Endothelial cell of umbilical vein (primary cell): ENCODE measurements around the gene UBASH3A. TPM values are rescaled to one million over a fixed set of nuclear protein-coding genes. Genes with fewer than 3 reads are reported as not detected.

ENCODE experiments used
- BruUV-seq: library from RNA; stranded (reverse); fragments of 400-500 nt; replicated peaks from 2 replicates; lab custom pipeline; 2021; lab: Mats Ljungman, UMichigan
- CTCF ChIA-PET: fragments of 300-600, 350-600 bp; sonication (Branson Sonifier 250); formaldehyde crosslinking; loops from one replicate; lab custom pipeline; 2021; ENCODE audit warnings: antibody characterized with exemption, inconsistent platforms; lab: Charles Lee
- POLR2A ChIA-PET: fragments of 300-600, 350-600 bp; sonication (Branson Sonifier 250); formaldehyde crosslinking; loops from one replicate; lab custom pipeline; 2021; ENCODE audit warnings: antibody characterized with exemption, inconsistent platforms; lab: Charles Lee
- DNase-seq: peaks from one replicate; pipeline ENCODE4 v3.0.0-alpha.2; 2011; ENCODE audit warnings: low read depth, low spot score
- FAIRE-seq: peaks from 2 replicates; lab custom pipeline; 2011; peaks lifted over from hg19 to GRCh38; lab: Jason Lieb, UNC
- H2AFZ ChIP-seq: 2 replicates; pipeline ENCODE4 v1.6.0; 2012; ENCODE audit warnings: low read depth, low read length, control low read depth, inconsistent platforms
- H3K27ac ChIP-seq: 2 replicates; pipeline ENCODE4 v1.5.1; 2011; ENCODE audit warnings: low read depth, mild to moderate bottlenecking, control low read depth, low read length, moderate library complexity; ENCODE audit not compliant: insufficient read depth
- H3K27me3 ChIP-seq, 2 experiments: 2 replicates each; pipeline versions ENCODE4 v1.6.0 to v1.6.1; 2011; ENCODE audit warnings: low read length in 2 of 2, mixed read lengths in 1 of 2; ENCODE audit not compliant: control insufficient read depth in 2 of 2, insufficient read depth in 2 of 2
- H3K36me3 ChIP-seq, 2 experiments: 2 replicates in 1 of 2; 3 replicates in 1 of 2; pipeline ENCODE4 v1.5.1; 2011; ENCODE audit warnings: low read length in 2 of 2, mild to moderate bottlenecking in 1 of 2, moderate library complexity in 1 of 2; ENCODE audit not compliant: control insufficient read depth in 2 of 2, insufficient read depth in 2 of 2; ENCODE audit errors: extremely low read depth in 1 of 2
- H3K4me1 ChIP-seq: 3 replicates; pipeline ENCODE4 v1.5.1; 2011; ENCODE audit warnings: mild to moderate bottlenecking, low read length; ENCODE audit not compliant: control insufficient read depth, insufficient read depth; ENCODE audit errors: extremely low read depth
- H3K4me2 ChIP-seq: 2 replicates; pipeline ENCODE4 v1.6.1; 2011; ENCODE audit warnings: low read length, control low read depth, mixed read lengths; ENCODE audit not compliant: insufficient read depth
- H3K4me3 ChIP-seq, 3 experiments: fragments of 200-600 bp in 1 of 3; sonication (generic), shearing (Covaris generic) in 1 of 3; replicated peaks in 1 of 3; 2 replicates each; pipeline ENCODE4 v1.5.1; 2011 to 2016; ENCODE audit warnings: control low read depth in 3 of 3, low read length in 3 of 3, mild to moderate bottlenecking in 2 of 3, inconsistent platforms in 1 of 3, low read depth in 1 of 3, moderate library complexity in 1 of 3; ENCODE audit not compliant: insufficient read depth in 1 of 3
- H3K79me2 ChIP-seq: 2 replicates; pipeline ENCODE4 v1.6.0; 2012; ENCODE audit warnings: low read length, inconsistent platforms; ENCODE audit not compliant: control insufficient read depth, insufficient read depth
- H3K9ac ChIP-seq: replicated peaks from 2 replicates; pipeline ENCODE3; 2011; ENCODE audit warnings: low read length, control low read depth; ENCODE audit not compliant: insufficient read depth; ENCODE audit errors: extremely low read depth
- H3K9me1 ChIP-seq: replicated peaks from 3 replicates; pipeline ENCODE4 v1.6.0; 2011; ENCODE audit warnings: mild to moderate bottlenecking, low read length; ENCODE audit not compliant: control insufficient read depth, insufficient read depth; ENCODE audit errors: extremely low read depth
- H3K9me3 ChIP-seq: replicated peaks from 2 replicates; pipeline ENCODE4 v1.5.1; 2012; ENCODE audit warnings: low read length, inconsistent platforms; ENCODE audit not compliant: control insufficient read depth, insufficient read depth
- H4K20me1 ChIP-seq: replicated peaks from 2 replicates; pipeline ENCODE3; 2011; ENCODE audit warnings: mild to moderate bottlenecking, low read length; ENCODE audit not compliant: control insufficient read depth, insufficient read depth; ENCODE audit errors: extremely low read depth
- EZH2 ChIP-seq: IDR thresholded peaks from 2 replicates; pipeline ENCODE4 v1.6.1; 2012; ENCODE audit warnings: borderline replicate concordance, low read depth, mild to moderate bottlenecking, moderate library complexity, low read length, inconsistent platforms; ENCODE audit not compliant: severe bottlenecking
- FOS ChIP-seq: IDR thresholded peaks from 2 replicates; pipeline ENCODE4 v1.6.1; 2011; ENCODE audit warnings: mild to moderate bottlenecking, low read length, moderate library complexity, borderline replicate concordance; ENCODE audit not compliant: insufficient read depth
- GATA2 ChIP-seq: IDR thresholded peaks from 2 replicates; pipeline ENCODE4 v1.7.0; 2011; ENCODE audit warnings: low read depth, mild to moderate bottlenecking, moderate library complexity, mixed read lengths, low read length; ENCODE audit not compliant: insufficient read length, insufficient read depth
- JUN ChIP-seq: IDR thresholded peaks from 2 replicates; pipeline ENCODE4 v1.6.1; 2011; ENCODE audit warnings: borderline replicate concordance, low read depth; ENCODE audit not compliant: insufficient read length, insufficient read depth
- MYC ChIP-seq: IDR thresholded peaks from one replicate; pipeline ENCODE4 v1.6.1; 2011; ENCODE audit warnings: mild to moderate bottlenecking, low read depth, low read length
- POLR2A ChIP-seq: IDR thresholded peaks from 2 replicates; pipeline ENCODE4 v1.6.1; 2012; ENCODE audit warnings: low read depth, mild to moderate bottlenecking, control low read depth, low read length
- POLR2AphosphoS5 ChIP-seq: IDR thresholded peaks from 2 replicates; pipeline ENCODE4 v1.6.1; 2012; ENCODE audit warnings: low read depth, mild to moderate bottlenecking, control low read depth, low read length, moderate library complexity; ENCODE audit not compliant: insufficient read depth
- dilution Hi-C: fragments of 300-500 bp; cut with MboI; formaldehyde crosslinking; loops from one replicate; pipeline ENCODE4 v1.15.0; 2019; ENCODE audit warnings: low sequenced_read_pairs; ENCODE audit not compliant: extremely low pct_ligation_motif_present
- intact Hi-C: fragments of 100-400 bp; cut with micrococcal nuclease; formaldehyde crosslinking; loops from one replicate; pipeline ENCODE4 v1.10.0; 2022
- polyA plus RNA-seq, 4 experiments: library from polyadenylated mRNA; depleted of rRNA in 3 of 4; stranded (reverse) in 3 of 4; unstranded in 1 of 4; fragments of >200 nt; gene quantifications; 2 replicates each; pipeline versions ENCODE4 v1.2.1 to v1.2.3, GENCODE V29; 2011 to 2012; ENCODE audit warnings: missing spikeins in 1 of 4
- total RNA-seq: library from RNA; stranded (reverse); gene quantifications from 2 replicates; pipeline ENCODE4 v1.2.3, GENCODE V29; 2021
- TF ChIP-seq, protein P1 (sequence below), 2 donors: IDR thresholded peaks; 1 replicate in 1 of 2; 2 replicates in 1 of 2; pipeline ENCODE4 v1.5.1; 2011; ENCODE audit warnings: low read length in 2 of 2, mild to moderate bottlenecking in 2 of 2, moderate library complexity in 2 of 2, control low read depth in 1 of 2, inconsistent platforms in 1 of 2, low read depth in 1 of 2; ENCODE audit not compliant: insufficient read depth in 1 of 2; ENCODE audit errors: extremely low read depth in 1 of 2
- TF ChIP-seq, protein P2 (sequence below): IDR thresholded peaks from 2 replicates; pipeline ENCODE4 v1.6.1; 2011; ENCODE audit not compliant: insufficient read depth, insufficient read length

UBASH3A gene
- total and polyA plus RNA-seq, 2 donors (not counting 3 experiments of a cell fraction or from before 2014, with no cell fraction given), result not detected

DNA sequence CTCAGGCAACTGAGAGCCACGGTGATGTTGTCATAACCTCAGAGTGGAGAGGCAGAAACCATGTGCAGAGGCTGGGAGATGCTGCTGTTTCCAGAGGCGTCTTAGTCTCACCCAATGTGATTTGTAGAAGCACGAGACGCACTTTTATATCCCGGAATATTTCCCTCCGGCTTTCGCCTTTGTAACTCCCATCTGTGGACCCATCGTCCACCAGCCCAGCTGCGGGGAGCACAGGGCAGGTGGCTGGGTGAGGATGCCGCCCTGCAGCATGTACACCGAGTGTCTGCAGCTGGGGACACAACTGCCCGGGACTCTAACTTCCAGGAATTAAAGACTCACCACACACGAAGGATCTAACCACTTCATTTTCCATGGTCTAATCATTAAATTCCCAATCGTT is 43.5 kb downstream of the UBASH3A start:
- Histone ChIP-seq H3K4me1 (no peaks in the 10 kb centered on the region), H3K27ac (no peak overlapping the region), H3K36me3 (no peaks in the 10 kb centered on the region), H3K9me3 (no peaks in the 10 kb centered on the region), H3K4me3 (no peak overlapping the region), H3K4me2 (no peak overlapping the region), H3K9ac (no peak overlapping the region), H4K20me1 (no peaks in the 10 kb centered on the region), H3K27me3 (no peaks in the 10 kb centered on the region), H3K79me2 (no peaks in the 10 kb centered on the region), H3K9me1 (no peaks in the 10 kb centered on the region), H2AFZ (no peak overlapping the region)
- no peak for FAIRE-seq
- POLR2A ChIA-PET, result no interaction called here
- TF ChIP-seq, protein P1, sequence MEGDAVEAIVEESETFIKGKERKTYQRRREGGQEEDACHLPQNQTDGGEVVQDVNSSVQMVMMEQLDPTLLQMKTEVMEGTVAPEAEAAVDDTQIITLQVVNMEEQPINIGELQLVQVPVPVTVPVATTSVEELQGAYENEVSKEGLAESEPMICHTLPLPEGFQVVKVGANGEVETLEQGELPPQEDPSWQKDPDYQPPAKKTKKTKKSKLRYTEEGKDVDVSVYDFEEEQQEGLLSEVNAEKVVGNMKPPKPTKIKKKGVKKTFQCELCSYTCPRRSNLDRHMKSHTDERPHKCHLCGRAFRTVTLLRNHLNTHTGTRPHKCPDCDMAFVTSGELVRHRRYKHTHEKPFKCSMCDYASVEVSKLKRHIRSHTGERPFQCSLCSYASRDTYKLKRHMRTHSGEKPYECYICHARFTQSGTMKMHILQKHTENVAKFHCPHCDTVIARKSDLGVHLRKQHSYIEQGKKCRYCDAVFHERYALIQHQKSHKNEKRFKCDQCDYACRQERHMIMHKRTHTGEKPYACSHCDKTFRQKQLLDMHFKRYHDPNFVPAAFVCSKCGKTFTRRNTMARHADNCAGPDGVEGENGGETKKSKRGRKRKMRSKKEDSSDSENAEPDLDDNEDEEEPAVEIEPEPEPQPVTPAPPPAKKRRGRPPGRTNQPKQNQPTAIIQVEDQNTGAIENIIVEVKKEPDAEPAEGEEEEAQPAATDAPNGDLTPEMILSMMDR (IDR thresholded peaks at IDR 0.05; ENCODE audit: extremely low read depth in 1 of 2, insufficient read depth in 1 of 2, low read depth in 1 of 2, low read length in 2 of 2), result no peak
- dilution Hi-C loops, result no loop called here
- intact Hi-C loops, result no loop called here
- no TSS peak for BruUV-seq
- DNase-seq, result no peak
- CTCF ChIA-PET, result no interaction called here

DNA sequence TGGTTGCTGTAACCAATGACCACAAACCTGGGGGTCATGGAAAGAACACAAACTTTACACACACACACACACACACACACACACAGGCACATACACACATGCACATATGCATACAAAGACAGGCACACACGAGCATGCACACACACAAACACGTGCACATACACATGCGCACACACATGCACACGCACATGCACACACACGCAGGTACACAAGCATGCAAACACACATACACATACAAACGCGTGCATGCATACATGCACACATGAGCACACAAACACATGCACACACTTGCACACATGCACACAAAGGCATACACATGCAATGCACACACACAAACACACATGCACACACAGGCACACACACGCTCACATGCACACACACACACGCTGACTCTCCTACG is 44.0 kb downstream of the UBASH3A start:
- no peak for FAIRE-seq
- H3K9ac ChIP-seq, result no peak overlapping the region
- ChIA-PET CTCF (no interaction called here), POLR2A (no interaction called here)
- no peak for DNase-seq
- no peaks in the 10 kb centered on the region for H3K27me3 ChIP-seq
- H3K4me3 ChIP-seq, result no peak overlapping the region
- H3K79me2 ChIP-seq, result no peaks in the 10 kb centered on the region
- no peaks in the 10 kb centered on the region for H3K9me1 ChIP-seq
- no peaks in the 10 kb centered on the region for H3K4me1 ChIP-seq
- H3K27ac ChIP-seq, result no peak overlapping the region
- intact Hi-C loops (no loop called here), dilution Hi-C loops (no loop called here)
- no peaks in the 10 kb centered on the region for H4K20me1 ChIP-seq
- no peak overlapping the region for H3K4me2 ChIP-seq
- TF ChIP-seq EZH2, result no peak
- TF ChIP-seq POLR2AphosphoS5, result no peak
- TF ChIP-seq JUN, result no peak
- TF ChIP-seq, protein P1 (IDR thresholded peaks at IDR 0.05; ENCODE audit: extremely low read depth in 1 of 2, insufficient read depth in 1 of 2, low read depth in 1 of 2, low read length in 2 of 2), result no peak
- TF ChIP-seq, protein P2, sequence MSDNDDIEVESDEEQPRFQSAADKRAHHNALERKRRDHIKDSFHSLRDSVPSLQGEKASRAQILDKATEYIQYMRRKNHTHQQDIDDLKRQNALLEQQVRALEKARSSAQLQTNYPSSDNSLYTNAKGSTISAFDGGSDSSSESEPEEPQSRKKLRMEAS, result no peak
- TF ChIP-seq MYC, result no peak
- no peak for TF ChIP-seq POLR2A
- TF ChIP-seq GATA2, result no peak
- no peak for TF ChIP-seq FOS
- no TSS peak for BruUV-seq
- H3K9me3 ChIP-seq, result no peaks in the 10 kb centered on the region
- H2AFZ ChIP-seq, result no peak overlapping the region
- H3K36me3 ChIP-seq, result no peaks in the 10 kb centered on the region
